DND-41 (cell line): ENCODE data around the gene NUDT8.

Source experiments
- EZH2 ChIP-seq: IDR thresholded peaks from 3 replicates; pipeline ENCODE4 v1.6.1; 2012; ENCODE audit warnings: borderline replicate concordance, low read depth, mild to moderate bottlenecking, moderate library complexity, low read length, inconsistent platforms; ENCODE audit not compliant: severe bottlenecking
- TF ChIP-seq, protein P1 (sequence below): IDR thresholded peaks from 2 replicates; pipeline ENCODE4 v1.5.1; 2012; ENCODE audit warnings: borderline replicate concordance, low read length, moderate library complexity, mild to moderate bottlenecking; ENCODE audit not compliant: poor library complexity, severe bottlenecking; ENCODE audit errors: extremely low read depth

DNA sequence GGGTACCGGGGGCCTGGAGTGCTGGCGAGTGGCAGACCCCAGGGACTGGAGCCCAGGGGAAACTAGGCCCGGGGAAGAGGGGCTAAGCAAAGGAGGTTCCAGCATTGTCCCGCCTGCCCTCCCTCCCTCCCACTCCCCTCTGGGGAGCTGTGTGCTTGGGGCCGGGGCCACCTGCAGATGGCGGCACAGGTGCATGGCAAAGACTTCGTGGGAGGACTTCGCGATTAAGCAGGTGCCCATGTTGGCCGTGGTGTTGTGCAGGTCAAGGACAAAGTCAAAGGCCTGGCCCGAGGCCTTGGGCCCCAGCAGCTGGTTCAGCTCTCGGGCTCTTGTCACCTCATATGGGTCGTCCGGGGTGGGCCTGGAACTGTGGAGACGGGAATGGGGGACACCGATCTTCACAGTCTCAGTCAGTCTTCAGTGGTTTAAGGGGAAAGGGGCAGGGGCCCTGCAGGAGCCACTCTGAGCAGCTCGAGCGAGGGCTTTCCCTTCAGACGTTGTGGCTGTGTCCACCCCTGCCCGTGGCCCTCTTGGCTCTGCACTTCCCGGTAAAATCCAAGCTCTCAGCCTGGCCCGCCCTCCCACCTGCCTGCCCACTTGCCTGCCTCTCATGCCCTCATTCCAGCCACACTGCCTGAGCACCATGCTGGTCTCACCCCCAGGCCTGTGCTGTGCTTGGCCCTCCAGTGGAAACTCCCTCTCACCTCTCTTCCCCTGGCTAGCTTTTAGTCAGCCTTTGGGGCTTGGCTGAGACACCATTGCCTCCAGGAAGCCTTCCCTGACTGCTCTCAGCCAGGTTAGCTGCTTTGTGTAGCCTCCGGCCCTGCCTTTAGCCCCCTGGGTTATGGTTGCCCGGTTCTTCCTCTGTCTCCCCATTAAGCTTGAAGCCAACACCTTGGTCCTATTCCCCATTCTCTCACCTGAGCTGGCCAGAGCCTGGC is 16.1 kb upstream of the NUDT8 start:
- TF ChIP-seq, protein P1, sequence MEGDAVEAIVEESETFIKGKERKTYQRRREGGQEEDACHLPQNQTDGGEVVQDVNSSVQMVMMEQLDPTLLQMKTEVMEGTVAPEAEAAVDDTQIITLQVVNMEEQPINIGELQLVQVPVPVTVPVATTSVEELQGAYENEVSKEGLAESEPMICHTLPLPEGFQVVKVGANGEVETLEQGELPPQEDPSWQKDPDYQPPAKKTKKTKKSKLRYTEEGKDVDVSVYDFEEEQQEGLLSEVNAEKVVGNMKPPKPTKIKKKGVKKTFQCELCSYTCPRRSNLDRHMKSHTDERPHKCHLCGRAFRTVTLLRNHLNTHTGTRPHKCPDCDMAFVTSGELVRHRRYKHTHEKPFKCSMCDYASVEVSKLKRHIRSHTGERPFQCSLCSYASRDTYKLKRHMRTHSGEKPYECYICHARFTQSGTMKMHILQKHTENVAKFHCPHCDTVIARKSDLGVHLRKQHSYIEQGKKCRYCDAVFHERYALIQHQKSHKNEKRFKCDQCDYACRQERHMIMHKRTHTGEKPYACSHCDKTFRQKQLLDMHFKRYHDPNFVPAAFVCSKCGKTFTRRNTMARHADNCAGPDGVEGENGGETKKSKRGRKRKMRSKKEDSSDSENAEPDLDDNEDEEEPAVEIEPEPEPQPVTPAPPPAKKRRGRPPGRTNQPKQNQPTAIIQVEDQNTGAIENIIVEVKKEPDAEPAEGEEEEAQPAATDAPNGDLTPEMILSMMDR, result peak; percentile 42
- TF ChIP-seq EZH2, result no peak
